A673 (cell line): ENCODE results near the gene HLCS. TPM values are rescaled to one million over a fixed set of nuclear protein-coding genes. Genes with fewer than 3 reads are reported as not detected.

Source experiments
- BruUV-seq: library from RNA; stranded (reverse); fragments of 400-500 nt; replicated peaks from 2 replicates; lab custom pipeline; 2021; lab: Mats Ljungman, UMichigan
- CTCF ChIA-PET: fragments of 300-600 bp; sonication (Branson Sonifier 250); formaldehyde crosslinking; loops from one replicate; lab custom pipeline; 2022; ENCODE audit warnings: antibody characterized with exemption; lab: Charles Lee
- POLR2A ChIA-PET: fragments of 300-600 bp; sonication (Branson Sonifier 250); formaldehyde crosslinking; loops from one replicate; lab custom pipeline; 2022; ENCODE audit warnings: antibody characterized with exemption; ENCODE audit not compliant: low non-redundant PET; lab: Charles Lee
- DNase-seq: peaks from one replicate; pipeline ENCODE4 v3.0.0-alpha.2; 2015; ENCODE audit warnings: low spot score
- H3K27ac ChIP-seq: fragments of 200-600 bp; sonication (generic); 2 replicates; pipeline ENCODE4 v1.5.1; 2016; ENCODE audit warnings: mixed run types, low read depth, mild to moderate bottlenecking, mixed read lengths, antibody characterized with exemption, low read length; ENCODE audit not compliant: poor library complexity, severe bottlenecking
- H3K27me3 ChIP-seq: fragments of 200-600 bp; sonication (generic); replicated peaks from 2 replicates; pipeline ENCODE4 v1.6.1; 2017; ENCODE audit warnings: mixed run types, low read depth, mild to moderate bottlenecking, mixed read lengths, antibody characterized with exemption, low read length; ENCODE audit not compliant: insufficient read depth, poor library complexity
- H3K36me3 ChIP-seq: fragments of 200-600 bp; sonication (generic); 2 replicates; pipeline ENCODE4 v1.6.1; 2016; ENCODE audit warnings: mixed run types, mild to moderate bottlenecking, mixed read lengths, antibody characterized with exemption, low read length; ENCODE audit not compliant: insufficient read depth, poor library complexity, severe bottlenecking
- H3K4me1 ChIP-seq: fragments of 200-600 bp; sonication (generic); 2 replicates; pipeline ENCODE4 v1.6.1; 2017; ENCODE audit warnings: mixed run types, mild to moderate bottlenecking, mixed read lengths, antibody characterized with exemption, low read length; ENCODE audit not compliant: insufficient read depth, poor library complexity, severe bottlenecking
- H3K4me3 ChIP-seq: fragments of 200-600 bp; sonication (generic); 2 replicates; pipeline ENCODE4 v1.5.1; 2016; ENCODE audit warnings: low read depth, mixed run types, mild to moderate bottlenecking, mixed read lengths, low read length; ENCODE audit not compliant: poor library complexity, severe bottlenecking
- H3K9me3 ChIP-seq: fragments of 200-600 bp; sonication (generic); 2 replicates; pipeline ENCODE4 v1.6.1; 2016; ENCODE audit warnings: mixed run types, low read depth, mild to moderate bottlenecking, mixed read lengths, antibody characterized with exemption, low read length; ENCODE audit not compliant: poor library complexity, severe bottlenecking
- EZH2 ChIP-seq: fragments of 200-600 bp; sonication (generic); IDR thresholded peaks from 2 replicates; pipeline ENCODE4 v1.6.1; 2017; ENCODE audit warnings: borderline replicate concordance, low read depth, mild to moderate bottlenecking, mixed read lengths, antibody characterized with exemption, low read length; ENCODE audit not compliant: poor library complexity, severe bottlenecking
- intact Hi-C: fragments of 100-400 bp; cut with micrococcal nuclease; formaldehyde crosslinking; loops from one replicate; pipeline ENCODE4 v1.10.0; 2022; ENCODE audit not compliant: unreplicated experiment
- total RNA-seq: library from RNA; stranded (reverse); gene quantifications from 2 replicates; pipeline ENCODE4 v1.2.3, GENCODE V29; 2021
- TF ChIP-seq, protein P1 (sequence below): fragments of 300-800, 200-600 bp; sonication (generic); conservative IDR thresholded peaks from 2 replicates; pipeline ENCODE4 v1.5.1; 2017; ENCODE audit warnings: low read depth, mild to moderate bottlenecking, antibody characterized with exemption, low read length, moderate library complexity, mixed read lengths

HLCS gene
- total RNA-seq, 1 experiment from 2014 or later, result 15.3 TPM

DNA sequence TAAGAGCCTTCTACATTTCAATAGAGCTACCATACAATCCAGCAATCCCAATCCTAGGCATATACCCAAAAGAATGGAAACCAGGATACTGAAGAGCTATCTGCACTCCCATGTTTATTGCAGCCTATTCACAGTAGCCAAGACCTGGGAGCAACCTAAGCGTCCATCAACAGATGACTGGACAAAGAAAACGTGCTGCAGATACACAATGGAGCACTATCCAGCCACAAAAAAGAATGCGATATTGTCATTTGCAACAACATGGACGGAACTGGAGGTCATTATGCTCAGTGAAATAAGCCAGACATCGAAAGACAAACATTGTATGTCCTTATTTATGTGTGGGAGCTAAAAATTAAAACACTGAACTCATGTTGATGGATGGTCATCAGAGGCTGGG, 115.3 kb downstream of the HLCS start:
- Histone ChIP-seq H3K4me3 (no peak overlapping the region), H3K9me3 (no peaks in the 10 kb centered on the region), H3K27ac (no peak overlapping the region), H3K27me3 (no peaks in the 10 kb centered on the region), H3K4me1 (peaks cover 24% of the 10 kb centered on the region), H3K36me3 (no peaks in the 10 kb centered on the region)
- no peak for TF ChIP-seq EZH2
- TF ChIP-seq, protein P1, sequence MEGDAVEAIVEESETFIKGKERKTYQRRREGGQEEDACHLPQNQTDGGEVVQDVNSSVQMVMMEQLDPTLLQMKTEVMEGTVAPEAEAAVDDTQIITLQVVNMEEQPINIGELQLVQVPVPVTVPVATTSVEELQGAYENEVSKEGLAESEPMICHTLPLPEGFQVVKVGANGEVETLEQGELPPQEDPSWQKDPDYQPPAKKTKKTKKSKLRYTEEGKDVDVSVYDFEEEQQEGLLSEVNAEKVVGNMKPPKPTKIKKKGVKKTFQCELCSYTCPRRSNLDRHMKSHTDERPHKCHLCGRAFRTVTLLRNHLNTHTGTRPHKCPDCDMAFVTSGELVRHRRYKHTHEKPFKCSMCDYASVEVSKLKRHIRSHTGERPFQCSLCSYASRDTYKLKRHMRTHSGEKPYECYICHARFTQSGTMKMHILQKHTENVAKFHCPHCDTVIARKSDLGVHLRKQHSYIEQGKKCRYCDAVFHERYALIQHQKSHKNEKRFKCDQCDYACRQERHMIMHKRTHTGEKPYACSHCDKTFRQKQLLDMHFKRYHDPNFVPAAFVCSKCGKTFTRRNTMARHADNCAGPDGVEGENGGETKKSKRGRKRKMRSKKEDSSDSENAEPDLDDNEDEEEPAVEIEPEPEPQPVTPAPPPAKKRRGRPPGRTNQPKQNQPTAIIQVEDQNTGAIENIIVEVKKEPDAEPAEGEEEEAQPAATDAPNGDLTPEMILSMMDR, result no peak
- no TSS peak for BruUV-seq
- CTCF ChIA-PET, result no interaction called here
- POLR2A ChIA-PET, result no interaction called here
- intact Hi-C loops, result loop anchor here (5.0 to 10.0 kb wide), 4 partner anchors 99 to 426 kb away; no protein-coding TSS in a partner anchor
- DNase-seq, result no peak

DNA sequence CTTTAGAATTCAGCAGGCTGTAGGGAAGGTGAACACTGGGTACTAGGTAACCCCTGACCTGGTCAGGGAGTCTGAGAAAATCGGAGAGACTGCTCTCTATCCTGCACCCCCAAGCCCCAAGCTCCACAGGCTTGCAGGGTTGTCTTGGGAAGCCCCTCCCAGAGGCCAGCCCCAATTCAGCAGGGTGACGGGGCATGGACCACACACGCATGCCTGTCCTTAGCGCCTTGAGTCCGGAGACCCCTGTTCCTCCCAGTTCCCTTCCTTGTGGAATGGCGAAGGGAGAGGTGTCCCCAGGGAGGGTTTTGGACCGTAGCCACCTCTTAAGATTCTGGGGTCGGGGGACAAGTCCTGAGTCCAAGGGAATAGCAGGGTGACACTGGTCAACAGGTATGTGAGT, 116.1 kb downstream of the HLCS start:
- H3K9me3 ChIP-seq, result no peaks in the 10 kb centered on the region
- ChIA-PET POLR2A (no interaction called here), CTCF (interaction anchor here (0.5 kb wide), 1 partner anchor 209 kb away, joined by 3 read pairs; no protein-coding TSS in a partner anchor)
- H3K4me3 ChIP-seq, result no peak overlapping the region
- no peak overlapping the region for H3K27ac ChIP-seq
- peaks cover 24% of the 10 kb centered on the region for H3K4me1 ChIP-seq
- no TSS peak for BruUV-seq
- H3K27me3 ChIP-seq, result no peaks in the 10 kb centered on the region
- DNase-seq, result no peak
- intact Hi-C loops, result loop anchor here (5.0 to 10.0 kb wide), 4 partner anchors 98 to 426 kb away; no protein-coding TSS in a partner anchor
- H3K36me3 ChIP-seq, result no peaks in the 10 kb centered on the region
- no peak for TF ChIP-seq EZH2
- TF ChIP-seq, protein P1, result no peak

DNA sequence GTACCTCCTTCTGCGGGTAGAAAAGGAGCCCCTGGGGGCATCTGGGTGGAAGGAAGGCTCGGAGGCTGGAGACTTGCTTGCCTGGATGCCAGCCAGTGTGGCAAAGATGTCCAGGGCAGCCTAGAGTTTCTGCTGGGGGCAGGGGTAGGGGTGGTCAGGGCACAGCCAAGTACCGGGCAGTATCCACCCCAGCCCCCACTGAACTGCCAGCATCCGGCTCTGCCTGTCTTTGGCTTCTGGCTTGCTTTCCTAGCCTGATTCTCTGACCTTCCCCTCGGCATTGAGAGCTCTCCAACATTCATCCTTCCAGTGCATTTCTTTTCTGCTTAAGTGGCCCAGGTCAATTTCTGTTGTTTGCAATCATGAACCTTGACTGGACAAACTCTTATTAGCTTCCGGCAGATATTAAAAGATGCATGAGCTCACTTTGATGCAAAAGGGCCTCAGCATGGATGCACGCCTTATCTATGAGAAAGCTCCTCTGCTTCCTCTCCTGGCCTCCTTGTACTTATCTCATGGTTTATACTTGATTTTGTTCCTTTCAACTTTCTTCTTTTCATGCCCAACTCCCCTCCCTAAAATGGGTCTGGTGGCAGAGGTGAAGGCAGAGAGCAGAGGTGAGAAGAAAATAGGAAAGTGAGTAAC, 116.9 kb downstream of the HLCS start:
- Histone ChIP-seq H3K27ac (no peak overlapping the region), H3K4me1 (peaks cover 23% of the 10 kb centered on the region), H3K27me3 (no peaks in the 10 kb centered on the region), H3K4me3 (no peak overlapping the region), H3K9me3 (no peaks in the 10 kb centered on the region), H3K36me3 (no peaks in the 10 kb centered on the region)
- no peak for TF ChIP-seq EZH2
- TF ChIP-seq, protein P1, result no peak
- CTCF ChIA-PET, result interaction anchor here (0.5 kb wide), 1 partner anchor 209 kb away, joined by 3 read pairs; no protein-coding TSS in a partner anchor
- intact Hi-C loops, result loop anchor here (5.0 to 10.0 kb wide), 4 partner anchors 97 to 425 kb away; no protein-coding TSS in a partner anchor
- DNase-seq, result no peak
- POLR2A ChIA-PET, result no interaction called here
- no TSS peak for BruUV-seq
